VCaP (cell line): ENCODE data around the gene KCNJ9.

Experiments
- H3K27ac ChIP-seq: fragments of 450-650 bp; 2 replicates; pipeline ENCODE4 v1.5.1; 2017
- TF ChIP-seq, protein P1 (sequence below): fragments of 450-650 bp; conservative IDR thresholded peaks from 2 replicates; pipeline ENCODE4 v1.5.1; 2017; ENCODE audit warnings: mild to moderate bottlenecking, moderate library complexity

KCNJ9 gene

DNA sequence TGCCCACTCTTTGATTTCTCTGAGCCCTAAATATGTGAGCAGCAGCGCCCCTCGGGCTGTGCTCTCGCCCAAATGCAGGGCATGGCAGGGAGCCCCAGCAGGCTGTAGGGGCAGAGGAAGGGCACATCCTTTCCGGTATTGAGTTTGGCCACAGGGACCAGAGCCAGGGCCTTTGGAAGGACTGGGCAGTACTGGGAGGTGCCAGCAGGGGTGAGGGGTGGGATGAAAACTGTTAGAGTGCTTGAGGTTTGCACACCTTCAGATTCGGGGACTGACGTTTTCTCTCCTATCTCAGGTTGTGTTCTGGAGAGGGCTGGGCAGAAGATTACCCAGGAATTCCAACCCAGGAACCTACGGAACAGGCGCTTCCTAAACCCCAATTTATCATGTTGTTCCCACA lies 32.1 kb downstream of the KCNJ9 start:
- TF ChIP-seq, protein P1, sequence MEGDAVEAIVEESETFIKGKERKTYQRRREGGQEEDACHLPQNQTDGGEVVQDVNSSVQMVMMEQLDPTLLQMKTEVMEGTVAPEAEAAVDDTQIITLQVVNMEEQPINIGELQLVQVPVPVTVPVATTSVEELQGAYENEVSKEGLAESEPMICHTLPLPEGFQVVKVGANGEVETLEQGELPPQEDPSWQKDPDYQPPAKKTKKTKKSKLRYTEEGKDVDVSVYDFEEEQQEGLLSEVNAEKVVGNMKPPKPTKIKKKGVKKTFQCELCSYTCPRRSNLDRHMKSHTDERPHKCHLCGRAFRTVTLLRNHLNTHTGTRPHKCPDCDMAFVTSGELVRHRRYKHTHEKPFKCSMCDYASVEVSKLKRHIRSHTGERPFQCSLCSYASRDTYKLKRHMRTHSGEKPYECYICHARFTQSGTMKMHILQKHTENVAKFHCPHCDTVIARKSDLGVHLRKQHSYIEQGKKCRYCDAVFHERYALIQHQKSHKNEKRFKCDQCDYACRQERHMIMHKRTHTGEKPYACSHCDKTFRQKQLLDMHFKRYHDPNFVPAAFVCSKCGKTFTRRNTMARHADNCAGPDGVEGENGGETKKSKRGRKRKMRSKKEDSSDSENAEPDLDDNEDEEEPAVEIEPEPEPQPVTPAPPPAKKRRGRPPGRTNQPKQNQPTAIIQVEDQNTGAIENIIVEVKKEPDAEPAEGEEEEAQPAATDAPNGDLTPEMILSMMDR = no peak
- H3K27ac ChIP-seq = no peak overlapping the region

DNA sequence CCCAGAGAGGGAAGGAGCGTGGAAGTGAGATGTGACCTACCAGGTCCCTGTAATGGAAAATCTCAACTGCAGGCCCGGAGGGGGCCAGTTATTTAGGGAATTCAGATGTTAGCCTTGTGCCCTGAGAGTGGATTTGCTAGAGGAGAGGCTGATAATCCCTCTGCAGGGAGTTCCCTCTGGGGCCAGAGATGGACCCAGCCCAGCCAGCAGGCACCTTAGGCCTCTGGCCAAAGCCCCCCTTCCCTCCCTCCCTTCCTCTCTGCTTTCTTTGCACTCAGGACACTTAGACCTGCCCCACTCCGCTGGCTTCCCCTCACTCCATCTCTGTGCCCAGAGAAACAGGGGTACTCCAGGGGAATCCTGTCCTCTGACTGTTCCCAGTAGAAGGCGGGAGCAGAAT lies 32.7 kb downstream of the KCNJ9 start:
- TF ChIP-seq, protein P1 = no peak
- H3K27ac ChIP-seq = no peak overlapping the region

DNA sequence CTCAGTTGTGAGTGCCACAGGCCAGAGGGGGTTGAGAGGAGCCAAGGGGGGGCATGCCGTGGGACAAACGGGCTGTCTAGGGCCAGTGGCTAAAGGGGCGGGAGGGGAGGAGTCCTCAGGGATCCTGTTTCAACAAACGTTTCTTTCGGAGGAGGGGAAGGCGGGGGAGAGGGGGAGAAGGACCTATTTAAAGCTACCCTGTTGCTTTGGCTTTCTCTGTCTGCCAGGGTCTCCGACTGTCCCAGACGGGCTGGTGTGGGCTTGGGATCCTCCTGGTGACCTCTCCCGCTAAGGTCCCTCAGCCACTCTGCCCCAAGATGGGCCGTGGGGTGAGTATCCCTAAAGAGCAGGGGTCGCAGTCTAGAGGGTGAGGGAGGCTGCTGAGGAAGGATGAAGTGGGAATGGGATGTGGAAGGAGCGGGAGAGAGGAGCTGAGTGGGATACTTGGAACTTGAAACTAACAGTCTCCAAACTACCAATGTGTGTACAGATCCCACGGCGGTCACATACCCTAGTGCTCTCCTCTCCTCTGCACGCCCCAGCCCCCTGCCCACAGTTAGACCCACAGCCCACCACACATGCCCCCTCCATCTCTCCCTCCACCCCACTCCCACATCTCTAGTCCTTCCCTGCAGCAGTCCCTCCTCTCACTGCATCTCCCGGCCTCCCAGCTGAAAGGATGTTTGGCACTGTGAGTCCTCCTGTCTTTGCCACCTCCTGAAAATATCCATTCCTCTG lies 34.4 kb downstream of the KCNJ9 start, which contains the start of gene ATP1A2:
Gene ATP1A2, plus strand, starts transcription at position 215 of the 738 bp plus-strand sequence. Its CDS starts 103 bp downstream, at position 318.
- TF ChIP-seq, protein P1 = no peak
- no peak within 1 kb of the TSS for H3K27ac ChIP-seq

DNA sequence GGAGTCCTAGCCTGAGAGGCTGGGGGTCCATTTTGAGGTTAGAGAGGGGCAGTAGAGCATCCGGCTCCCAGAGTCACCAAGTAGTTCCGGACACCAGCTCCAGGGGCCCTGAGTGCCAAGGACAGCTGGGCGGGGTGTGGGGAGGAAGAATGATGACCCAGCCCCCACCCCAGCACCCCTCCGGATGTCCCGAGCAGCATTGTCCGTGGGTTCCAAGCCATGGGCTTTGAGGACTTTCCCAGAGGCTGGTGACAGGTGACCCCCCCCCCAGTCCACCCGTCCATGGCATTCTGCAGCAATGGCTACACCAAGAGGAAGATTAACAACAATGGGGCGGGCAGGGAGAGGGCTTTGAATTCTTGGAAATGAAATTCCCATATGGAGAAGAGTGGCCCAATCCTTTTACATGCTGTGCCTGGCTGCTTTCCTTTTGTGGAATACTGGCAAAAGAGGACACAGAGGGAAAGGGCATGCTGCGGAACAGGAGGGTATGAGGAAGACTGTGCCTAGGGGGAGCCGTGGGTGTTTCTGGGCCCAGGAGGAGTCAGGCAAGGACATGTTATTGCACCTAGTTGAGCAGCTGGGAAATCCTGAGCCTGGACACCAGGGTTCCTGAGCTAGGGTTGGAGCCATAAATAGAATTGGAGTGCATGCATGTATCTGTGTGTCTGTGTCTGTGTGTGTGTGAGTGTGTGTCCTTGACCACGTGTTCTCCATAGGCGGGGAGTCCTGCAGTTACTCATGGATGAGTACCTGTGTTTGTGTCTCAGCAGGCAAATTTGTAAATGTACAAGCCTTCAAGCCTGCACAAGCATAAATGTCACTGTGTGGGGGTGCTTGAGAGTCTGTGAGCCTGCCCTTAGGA lies 35.2 kb downstream of the KCNJ9 start:
- TF ChIP-seq, protein P1 = no peak
- no peak overlapping the region for H3K27ac ChIP-seq

DNA sequence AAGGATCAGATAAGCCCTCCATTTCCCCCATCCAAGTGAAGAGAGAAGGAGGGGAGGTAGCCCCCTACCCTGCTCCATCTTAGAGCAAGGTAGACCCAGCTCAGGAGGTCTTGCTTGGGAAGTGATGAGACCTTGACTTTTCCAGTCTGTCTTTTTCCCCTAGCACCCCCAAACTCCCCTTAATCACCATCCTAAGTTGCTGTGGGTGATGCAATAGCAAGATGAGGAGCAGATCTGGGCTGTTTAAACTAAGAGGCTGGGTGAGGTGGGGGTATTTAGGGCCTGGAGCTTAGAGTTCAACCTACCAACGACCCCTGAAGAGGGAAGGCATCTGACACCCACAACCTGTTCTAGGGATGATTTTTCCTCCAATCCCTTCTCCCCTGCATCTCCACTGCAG lies 36.0 kb downstream of the KCNJ9 start:
- no peak overlapping the region for H3K27ac ChIP-seq

DNA sequence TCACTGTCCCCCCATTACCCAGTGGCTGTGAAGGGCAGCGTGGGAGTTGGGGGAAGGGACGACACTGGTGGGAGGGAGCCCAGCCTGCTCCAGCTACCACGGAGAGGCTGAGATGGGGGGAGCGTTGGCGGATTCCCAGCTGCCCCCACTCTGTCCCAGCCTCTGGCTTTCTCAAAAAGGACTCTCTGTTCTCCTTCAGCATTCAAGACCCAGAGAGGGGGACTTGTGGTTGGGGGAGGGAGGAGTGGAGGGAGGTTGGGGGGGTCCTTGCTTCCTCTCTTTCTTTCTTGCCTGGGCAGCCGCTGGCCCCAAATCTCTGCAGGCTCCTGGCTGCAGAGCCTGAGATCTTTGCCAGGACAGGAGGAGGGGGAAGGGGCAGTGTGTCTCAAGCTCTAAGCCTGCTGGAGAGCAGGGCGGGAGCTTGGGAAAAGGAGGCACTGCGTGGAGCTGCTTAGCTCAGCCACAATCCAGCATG lies 36.4 kb downstream of the KCNJ9 start:
- H3K27ac ChIP-seq = no peak overlapping the region
- TF ChIP-seq, protein P1 = no peak

More for the DNA sequence above, 36.0 kb downstream of the KCNJ9 start:
- TF ChIP-seq, protein P1 = no peak

DNA sequence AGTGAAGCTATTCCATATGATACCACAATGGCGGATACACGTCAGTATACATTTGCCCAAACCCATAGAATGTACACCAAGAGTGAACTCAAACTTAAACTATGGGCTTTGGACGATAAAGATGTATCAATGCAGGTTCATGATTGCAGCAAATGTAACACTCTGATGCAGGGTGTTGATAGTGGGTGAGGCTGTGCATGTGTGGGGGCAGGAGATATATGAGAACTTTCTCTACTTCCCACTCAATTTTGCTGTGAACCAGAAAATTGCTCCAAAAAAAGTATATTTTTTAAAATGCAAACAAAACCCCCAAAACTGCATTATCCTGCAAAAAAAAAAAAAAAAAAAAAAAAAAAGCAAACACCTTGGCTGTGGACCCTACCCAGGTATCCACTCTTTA lies 37.6 kb downstream of the KCNJ9 start:
- TF ChIP-seq, protein P1 = no peak
- H3K27ac ChIP-seq = no peak overlapping the region
